ENCODE measurements around the gene CGN.

- TF ChIP-seq POLR2AphosphoS5 (IDR thresholded peaks at IDR 0.05; ENCODE audit: low read depth), result no peak
- TF ChIP-seq, protein P1, sequence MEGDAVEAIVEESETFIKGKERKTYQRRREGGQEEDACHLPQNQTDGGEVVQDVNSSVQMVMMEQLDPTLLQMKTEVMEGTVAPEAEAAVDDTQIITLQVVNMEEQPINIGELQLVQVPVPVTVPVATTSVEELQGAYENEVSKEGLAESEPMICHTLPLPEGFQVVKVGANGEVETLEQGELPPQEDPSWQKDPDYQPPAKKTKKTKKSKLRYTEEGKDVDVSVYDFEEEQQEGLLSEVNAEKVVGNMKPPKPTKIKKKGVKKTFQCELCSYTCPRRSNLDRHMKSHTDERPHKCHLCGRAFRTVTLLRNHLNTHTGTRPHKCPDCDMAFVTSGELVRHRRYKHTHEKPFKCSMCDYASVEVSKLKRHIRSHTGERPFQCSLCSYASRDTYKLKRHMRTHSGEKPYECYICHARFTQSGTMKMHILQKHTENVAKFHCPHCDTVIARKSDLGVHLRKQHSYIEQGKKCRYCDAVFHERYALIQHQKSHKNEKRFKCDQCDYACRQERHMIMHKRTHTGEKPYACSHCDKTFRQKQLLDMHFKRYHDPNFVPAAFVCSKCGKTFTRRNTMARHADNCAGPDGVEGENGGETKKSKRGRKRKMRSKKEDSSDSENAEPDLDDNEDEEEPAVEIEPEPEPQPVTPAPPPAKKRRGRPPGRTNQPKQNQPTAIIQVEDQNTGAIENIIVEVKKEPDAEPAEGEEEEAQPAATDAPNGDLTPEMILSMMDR (conservative IDR thresholded peaks at IDR 0.05; ENCODE audit: low read depth in 2 of 2), result no peak
- TF ChIP-seq, protein P2, sequence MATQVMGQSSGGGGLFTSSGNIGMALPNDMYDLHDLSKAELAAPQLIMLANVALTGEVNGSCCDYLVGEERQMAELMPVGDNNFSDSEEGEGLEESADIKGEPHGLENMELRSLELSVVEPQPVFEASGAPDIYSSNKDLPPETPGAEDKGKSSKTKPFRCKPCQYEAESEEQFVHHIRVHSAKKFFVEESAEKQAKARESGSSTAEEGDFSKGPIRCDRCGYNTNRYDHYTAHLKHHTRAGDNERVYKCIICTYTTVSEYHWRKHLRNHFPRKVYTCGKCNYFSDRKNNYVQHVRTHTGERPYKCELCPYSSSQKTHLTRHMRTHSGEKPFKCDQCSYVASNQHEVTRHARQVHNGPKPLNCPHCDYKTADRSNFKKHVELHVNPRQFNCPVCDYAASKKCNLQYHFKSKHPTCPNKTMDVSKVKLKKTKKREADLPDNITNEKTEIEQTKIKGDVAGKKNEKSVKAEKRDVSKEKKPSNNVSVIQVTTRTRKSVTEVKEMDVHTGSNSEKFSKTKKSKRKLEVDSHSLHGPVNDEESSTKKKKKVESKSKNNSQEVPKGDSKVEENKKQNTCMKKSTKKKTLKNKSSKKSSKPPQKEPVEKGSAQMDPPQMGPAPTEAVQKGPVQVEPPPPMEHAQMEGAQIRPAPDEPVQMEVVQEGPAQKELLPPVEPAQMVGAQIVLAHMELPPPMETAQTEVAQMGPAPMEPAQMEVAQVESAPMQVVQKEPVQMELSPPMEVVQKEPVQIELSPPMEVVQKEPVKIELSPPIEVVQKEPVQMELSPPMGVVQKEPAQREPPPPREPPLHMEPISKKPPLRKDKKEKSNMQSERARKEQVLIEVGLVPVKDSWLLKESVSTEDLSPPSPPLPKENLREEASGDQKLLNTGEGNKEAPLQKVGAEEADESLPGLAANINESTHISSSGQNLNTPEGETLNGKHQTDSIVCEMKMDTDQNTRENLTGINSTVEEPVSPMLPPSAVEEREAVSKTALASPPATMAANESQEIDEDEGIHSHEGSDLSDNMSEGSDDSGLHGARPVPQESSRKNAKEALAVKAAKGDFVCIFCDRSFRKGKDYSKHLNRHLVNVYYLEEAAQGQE (IDR thresholded peaks at IDR 0.05; ENCODE audit: unreplicated experiment), result no peak
- no peak for TF ChIP-seq EZH2 (IDR thresholded peaks at IDR 0.05; ENCODE audit: low read depth, unreplicated experiment)
- no peak for TF ChIP-seq EZH2phosphoT487 (IDR thresholded peaks at IDR 0.05; ENCODE audit: unreplicated experiment)
- TF ChIP-seq JUNB (IDR thresholded peaks at IDR 0.05; ENCODE audit: unreplicated experiment), result no peak
- no peak for TF ChIP-seq CREB1 (CRISPR knock-in tag; IDR thresholded peaks at IDR 0.05; ENCODE audit: low read depth)
- TF ChIP-seq ZNF114 (CRISPR knock-in tag; IDR thresholded peaks at IDR 0.05), result no peak
- TF ChIP-seq, protein P3, sequence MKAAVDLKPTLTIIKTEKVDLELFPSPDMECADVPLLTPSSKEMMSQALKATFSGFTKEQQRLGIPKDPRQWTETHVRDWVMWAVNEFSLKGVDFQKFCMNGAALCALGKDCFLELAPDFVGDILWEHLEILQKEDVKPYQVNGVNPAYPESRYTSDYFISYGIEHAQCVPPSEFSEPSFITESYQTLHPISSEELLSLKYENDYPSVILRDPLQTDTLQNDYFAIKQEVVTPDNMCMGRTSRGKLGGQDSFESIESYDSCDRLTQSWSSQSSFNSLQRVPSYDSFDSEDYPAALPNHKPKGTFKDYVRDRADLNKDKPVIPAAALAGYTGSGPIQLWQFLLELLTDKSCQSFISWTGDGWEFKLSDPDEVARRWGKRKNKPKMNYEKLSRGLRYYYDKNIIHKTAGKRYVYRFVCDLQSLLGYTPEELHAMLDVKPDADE (IDR thresholded peaks at IDR 0.05), result no peak
- TF ChIP-seq NANOG (IDR thresholded peaks at IDR 0.05; ENCODE audit: borderline replicate concordance), result no peak
- no peak for TF ChIP-seq STAT1 (IDR thresholded peaks at IDR 0.05; ENCODE audit: unreplicated experiment)
- no peak for TF ChIP-seq ZNF331 (CRISPR knock-in tag; IDR thresholded peaks at IDR 0.05; ENCODE audit: low read depth)
These were observed 19.1 kb upstream of the CGN start for GRCh38 chr1:151492120-151492519.

All from GM23338 (cell line).